ENCODE data around the gene CCDC43.

The CCDC43 gene

GRCh38 chr17:44627513-44628242, 61.9 kb downstream of the CCDC43 start:
- no peak overlapping the region for H3K4me3 ChIP-seq (ENCODE audit: low read depth, low read length)
- H3K36me3 ChIP-seq (ENCODE audit: insufficient read depth, low read length) = no peaks in the 10 kb centered on the region
- H3K4me1 ChIP-seq (ENCODE audit: control insufficient read depth, insufficient read depth, low read length, unreplicated experiment) = no peaks in the 10 kb centered on the region
- H2AFZ ChIP-seq (ENCODE audit: low read length, unreplicated experiment) = no peak overlapping the region
- no peak overlapping the region for H3K27ac ChIP-seq (ENCODE audit: low read depth, low read length)
- no peaks in the 10 kb centered on the region for H3K27me3 ChIP-seq (ENCODE audit: insufficient read depth, low read length)
- H3K79me2 ChIP-seq (ENCODE audit: control insufficient read depth, insufficient read depth, low read length, unreplicated experiment) = no peaks in the 10 kb centered on the region

All from ACC112 (cell line).